HG03159 (cell line): ENCODE measurements around the gene MRPS11.
A peak's percentile ranks its signal among the peaks of the same experiment; 100 is the strongest.
"Not testable (repeated sequence)": the region's sequence is repeated elsewhere in the genome, so short reads cannot be mapped to it uniquely, and the experiment has no call there.

Experiments used
- ATAC-seq: cut with Tn5 transposase; IDR thresholded peaks from one replicate; pipeline ENCODE4 v1.9.1; 2021; ENCODE audit warnings: mild to moderate bottlenecking, moderate library complexity; ENCODE audit not compliant: unreplicated experiment

The MRPS11 gene

GRCh38 chr15:88467073-88467934 lies at the start of gene MRPS11, which contains the start of gene MRPL46:
TSS of gene MRPS11 (plus strand) at chr15:88467708. CDS start at chr15:88467718, 10 bp downstream.
TSS of gene MRPL46 (minus strand) at chr15:88467388. CDS start at chr15:88467377, 11 bp downstream.
- peak; percentile 87 for ATAC-seq

GRCh38 chr15:88419830-88420229 lies 47.7 kb upstream of the MRPS11 start:
- ATAC-seq: peak; percentile 64

GRCh38 chr15:88423331-88423730 lies 44.2 kb upstream of the MRPS11 start:
- no peak for ATAC-seq

- ATAC-seq: no peak
Measured at GRCh38 chr15:88426304-88426703, 41.2 kb upstream of the MRPS11 start.

GRCh38 chr15:88428053-88428452 lies 39.5 kb upstream of the MRPS11 start:
- ATAC-seq: no peak

- ATAC-seq: no peak
Measured at GRCh38 chr15:88428805-88429605, 38.5 kb upstream of the MRPS11 start.

- no peak for ATAC-seq
Measured at GRCh38 chr15:88430051-88430450, 37.5 kb upstream of the MRPS11 start.

- ATAC-seq: no peak
Measured at GRCh38 chr15:88431441-88431840, 36.1 kb upstream of the MRPS11 start.

GRCh38 chr15:88433046-88433685 lies 34.3 kb upstream of the MRPS11 start:
- no peak for ATAC-seq

- ATAC-seq: not testable (repeated sequence)
Measured at GRCh38 chr15:88434106-88434505, 33.4 kb upstream of the MRPS11 start.

GRCh38 chr15:88438181-88438580 lies 29.3 kb upstream of the MRPS11 start:
- ATAC-seq: no peak

GRCh38 chr15:88440021-88440420 lies 27.5 kb upstream of the MRPS11 start:
- ATAC-seq: no peak

GRCh38 chr15:88441076-88441730 lies 26.3 kb upstream of the MRPS11 start:
- ATAC-seq: no peak

- no peak for ATAC-seq
Measured at GRCh38 chr15:88447206-88447605, 20.3 kb upstream of the MRPS11 start.

- no peak for ATAC-seq
Measured at GRCh38 chr15:88447741-88448140, 19.8 kb upstream of the MRPS11 start.

GRCh38 chr15:88448991-88449461 lies 18.5 kb upstream of the MRPS11 start:
- ATAC-seq: no peak

- no peak for ATAC-seq
Measured at GRCh38 chr15:88449581-88449980, 17.9 kb upstream of the MRPS11 start.

GRCh38 chr15:88450125-88450798 lies 17.2 kb upstream of the MRPS11 start:
- ATAC-seq: peak; percentile 58

- ATAC-seq: no peak
Measured at GRCh38 chr15:88453651-88454050, 13.9 kb upstream of the MRPS11 start.

GRCh38 chr15:88454236-88454635 lies 13.3 kb upstream of the MRPS11 start:
- ATAC-seq: no peak
